ENCODE data around the gene SMIM10L2A. TPM values are rescaled to one million over a fixed set of nuclear protein-coding genes. Genes with fewer than 3 reads are reported as not detected.

SMIM10L2A gene
- total RNA-seq, 2 donors from 2014 or later = 0.14 to 0.63 TPM

- no peaks in the 10 kb centered on the region for H3K4me1 ChIP-seq (ENCODE audit: control insufficient read depth in 1 of 2, low read depth in 2 of 2)
- DNase-seq (ENCODE audit: low spot score) (no peak), ATAC-seq (ENCODE audit: insufficient number of reproducible peaks, low FRiP score, low read depth) (no peak)
- no peak overlapping the region for H3K27ac ChIP-seq
- H3K27me3 ChIP-seq (replicated peaks; ENCODE audit: insufficient read depth) = no peaks in the 10 kb centered on the region
- TF ChIP-seq, protein P1, sequence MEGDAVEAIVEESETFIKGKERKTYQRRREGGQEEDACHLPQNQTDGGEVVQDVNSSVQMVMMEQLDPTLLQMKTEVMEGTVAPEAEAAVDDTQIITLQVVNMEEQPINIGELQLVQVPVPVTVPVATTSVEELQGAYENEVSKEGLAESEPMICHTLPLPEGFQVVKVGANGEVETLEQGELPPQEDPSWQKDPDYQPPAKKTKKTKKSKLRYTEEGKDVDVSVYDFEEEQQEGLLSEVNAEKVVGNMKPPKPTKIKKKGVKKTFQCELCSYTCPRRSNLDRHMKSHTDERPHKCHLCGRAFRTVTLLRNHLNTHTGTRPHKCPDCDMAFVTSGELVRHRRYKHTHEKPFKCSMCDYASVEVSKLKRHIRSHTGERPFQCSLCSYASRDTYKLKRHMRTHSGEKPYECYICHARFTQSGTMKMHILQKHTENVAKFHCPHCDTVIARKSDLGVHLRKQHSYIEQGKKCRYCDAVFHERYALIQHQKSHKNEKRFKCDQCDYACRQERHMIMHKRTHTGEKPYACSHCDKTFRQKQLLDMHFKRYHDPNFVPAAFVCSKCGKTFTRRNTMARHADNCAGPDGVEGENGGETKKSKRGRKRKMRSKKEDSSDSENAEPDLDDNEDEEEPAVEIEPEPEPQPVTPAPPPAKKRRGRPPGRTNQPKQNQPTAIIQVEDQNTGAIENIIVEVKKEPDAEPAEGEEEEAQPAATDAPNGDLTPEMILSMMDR (IDR thresholded peaks at IDR 0.05) = no peak
- H3K36me3 ChIP-seq = no peaks in the 10 kb centered on the region
- H3K9me3 ChIP-seq = no peaks in the 10 kb centered on the region
- H3K4me3 ChIP-seq = no peak overlapping the region
Observed at GRCh38 chrX:135431886-135432285, 10.1 kb downstream of the SMIM10L2A start.

GRCh38 chrX:135432453-135432852, 10.7 kb downstream of the SMIM10L2A start:
- TF ChIP-seq, protein P1 (IDR thresholded peaks at IDR 0.05) = no peak
- no peaks in the 10 kb centered on the region for H3K27me3 ChIP-seq (replicated peaks; ENCODE audit: insufficient read depth)
- ATAC-seq (ENCODE audit: insufficient number of reproducible peaks, low FRiP score, low read depth) = no peak

DNA sequence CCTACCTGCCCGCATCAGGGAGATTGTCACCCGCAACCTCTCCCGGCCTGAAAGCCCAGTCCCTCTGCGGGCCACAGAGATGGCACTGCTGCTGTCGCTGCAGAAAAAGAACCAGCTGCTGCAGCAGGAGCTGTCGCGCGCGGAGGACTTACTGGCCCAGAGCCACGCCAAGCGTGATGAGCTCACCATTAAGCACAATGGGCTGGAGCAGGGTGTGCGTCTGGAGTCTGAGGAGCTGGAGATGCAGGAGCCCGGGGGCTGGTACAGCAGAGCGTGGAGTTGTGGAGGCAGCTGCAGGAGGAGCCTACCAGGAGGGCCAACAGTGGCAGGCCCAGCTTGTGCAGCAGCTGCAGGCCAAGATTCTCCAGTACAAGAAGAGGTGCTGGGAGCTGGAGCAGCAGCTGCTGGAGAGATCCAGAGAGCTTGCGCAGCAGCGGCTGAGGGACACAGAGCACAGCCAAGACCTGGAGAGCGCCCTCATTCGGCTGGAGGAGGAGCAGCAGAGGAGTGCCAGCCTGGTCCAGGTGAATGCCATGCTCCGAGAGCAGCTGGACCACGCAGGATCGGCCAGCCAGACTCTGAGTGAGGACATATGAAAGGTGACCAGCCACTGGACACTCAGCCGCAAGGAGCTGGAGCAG, 11.3 kb downstream of the SMIM10L2A start:
- H3K27me3 ChIP-seq (replicated peaks; ENCODE audit: insufficient read depth) = no peaks in the 10 kb centered on the region
- H3K27ac ChIP-seq = no peak overlapping the region
- H3K4me1 ChIP-seq (ENCODE audit: control insufficient read depth in 1 of 2, low read depth in 2 of 2) = no peaks in the 10 kb centered on the region
- TF ChIP-seq, protein P1 (IDR thresholded peaks at IDR 0.05) = no peak
- H3K9me3 ChIP-seq = no peaks in the 10 kb centered on the region
- H3K36me3 ChIP-seq = no peaks in the 10 kb centered on the region
- no peak for ATAC-seq (ENCODE audit: insufficient number of reproducible peaks, low FRiP score, low read depth)
- DNase-seq (ENCODE audit: low spot score) = no peak
- no peak overlapping the region for H3K4me3 ChIP-seq

More at GRCh38 chrX:135432453-135432852, 10.7 kb downstream of the SMIM10L2A start:
- no peaks in the 10 kb centered on the region for H3K36me3 ChIP-seq
- H3K27ac ChIP-seq = no peak overlapping the region
- no peaks in the 10 kb centered on the region for H3K9me3 ChIP-seq
- DNase-seq (ENCODE audit: low spot score) = no peak
- H3K4me1 ChIP-seq (ENCODE audit: control insufficient read depth in 1 of 2, low read depth in 2 of 2) = no peaks in the 10 kb centered on the region
- no peak overlapping the region for H3K4me3 ChIP-seq

- no peaks in the 10 kb centered on the region for H3K4me1 ChIP-seq (ENCODE audit: control insufficient read depth in 1 of 2, low read depth in 2 of 2)
- no peaks in the 10 kb centered on the region for H3K36me3 ChIP-seq
- no peaks in the 10 kb centered on the region for H3K27me3 ChIP-seq (replicated peaks; ENCODE audit: insufficient read depth)
- no peak overlapping the region for H3K27ac ChIP-seq
- no peak overlapping the region for H3K4me3 ChIP-seq
- no peaks in the 10 kb centered on the region for H3K9me3 ChIP-seq
- TF ChIP-seq, protein P1 (IDR thresholded peaks at IDR 0.05) = no peak
- ATAC-seq (ENCODE audit: insufficient number of reproducible peaks, low FRiP score, low read depth) = no peak
- DNase-seq (ENCODE audit: low spot score) = no peak
Observed at GRCh38 chrX:135433531-135434257, 11.9 kb downstream of the SMIM10L2A start.

GRCh38 chrX:135434258-135435138, 12.8 kb downstream of the SMIM10L2A start:
- Histone ChIP-seq H3K27ac (no peak overlapping the region), H3K36me3 (no peaks in the 10 kb centered on the region), H3K4me3 (no peak overlapping the region), H3K9me3 (no peaks in the 10 kb centered on the region), H3K4me1 (ENCODE audit: control insufficient read depth in 1 of 2, low read depth in 2 of 2) (no peaks in the 10 kb centered on the region), H3K27me3 (replicated peaks; ENCODE audit: insufficient read depth) (no peaks in the 10 kb centered on the region)
- TF ChIP-seq, protein P1 (IDR thresholded peaks at IDR 0.05) = no peak
- DNase-seq (ENCODE audit: low spot score) (no peak), ATAC-seq (ENCODE audit: insufficient number of reproducible peaks, low FRiP score, low read depth) (no peak)
